Smooth muscle cell of the brain vasculature (primary cell): ENCODE results near the gene CNOT4.

ENCODE experiments used
- DNase-seq: peaks from one replicate; pipeline ENCODE4 v3.0.0-alpha.2; 2012; ENCODE audit warnings: low read depth, low spot score

CNOT4 gene

DNA sequence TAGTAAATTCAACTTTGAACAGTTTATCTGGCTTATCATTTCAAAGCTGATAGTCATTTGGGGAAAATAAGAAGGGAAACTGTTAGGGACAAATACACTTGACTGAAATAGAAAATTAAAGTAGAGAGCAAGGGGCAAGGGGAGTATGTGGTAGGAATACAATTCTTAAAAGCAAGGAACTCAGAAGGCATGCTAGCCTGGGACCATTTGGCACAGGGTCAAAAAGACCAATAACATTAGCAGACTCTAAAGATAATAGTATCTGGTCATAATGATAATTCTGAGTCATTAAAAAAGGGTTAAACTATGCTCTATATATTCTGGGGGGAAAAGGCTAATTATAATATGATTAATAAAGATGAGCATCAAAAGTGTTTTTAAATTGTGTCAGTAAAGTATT, 112.2 kb downstream of the CNOT4 start:
- no peak for DNase-seq

DNA sequence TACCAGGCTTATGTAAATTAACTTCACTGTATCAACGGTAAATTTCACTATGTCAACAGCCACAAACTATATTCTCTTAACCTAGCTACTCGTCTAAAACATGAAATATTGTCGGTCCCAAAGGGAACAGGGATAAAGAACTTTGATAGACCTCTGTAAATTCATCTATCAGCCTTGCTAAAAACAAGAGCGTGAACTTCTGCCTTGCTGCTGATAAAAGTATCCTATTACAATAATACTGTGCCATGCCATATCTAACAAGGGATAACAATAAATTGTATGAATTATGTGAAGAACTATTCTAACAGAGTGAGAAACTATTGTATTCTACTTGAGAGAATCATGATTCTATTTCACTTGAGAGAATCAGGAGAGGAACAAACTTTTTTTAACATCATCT, 117.2 kb downstream of the CNOT4 start:
- no peak for DNase-seq

DNA sequence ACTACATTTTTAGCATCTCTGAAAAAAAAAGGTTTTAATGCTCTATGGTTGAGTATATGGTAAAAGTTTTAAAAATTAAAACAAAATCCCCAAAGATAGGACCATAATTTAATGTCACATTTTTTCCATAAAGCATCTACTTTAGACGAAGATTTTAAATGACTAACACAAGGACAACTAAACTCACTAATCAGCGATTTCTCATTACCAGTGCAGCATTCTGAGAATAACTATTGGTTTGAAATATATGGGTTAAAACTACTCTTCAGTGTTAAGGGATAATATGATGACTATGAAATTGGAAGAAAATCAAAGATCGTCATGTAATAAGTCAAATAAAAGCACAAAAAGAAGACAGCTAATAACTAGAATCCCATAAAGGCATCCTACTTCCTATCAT, 118.4 kb downstream of the CNOT4 start:
- DNase-seq, result no peak

DNA sequence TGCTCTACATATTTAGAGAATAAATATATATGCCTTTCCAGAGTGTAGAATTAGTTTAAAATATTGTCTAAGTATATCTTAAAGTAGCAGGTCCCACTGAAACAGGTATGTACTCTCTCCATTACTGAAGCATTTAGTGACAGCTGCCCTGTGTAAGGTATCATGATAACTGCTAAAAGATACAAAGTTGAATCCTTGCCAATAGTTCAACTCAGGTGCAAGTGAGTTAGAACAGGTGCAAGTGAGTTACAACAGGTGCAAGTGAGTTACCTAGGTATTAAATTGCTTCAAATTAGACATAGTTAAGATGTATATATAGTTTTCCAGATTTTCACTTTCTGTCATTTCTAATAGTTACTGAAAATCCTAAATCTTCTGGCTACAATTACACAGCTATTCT, 119.1 kb downstream of the CNOT4 start:
- DNase-seq, result no peak

DNA sequence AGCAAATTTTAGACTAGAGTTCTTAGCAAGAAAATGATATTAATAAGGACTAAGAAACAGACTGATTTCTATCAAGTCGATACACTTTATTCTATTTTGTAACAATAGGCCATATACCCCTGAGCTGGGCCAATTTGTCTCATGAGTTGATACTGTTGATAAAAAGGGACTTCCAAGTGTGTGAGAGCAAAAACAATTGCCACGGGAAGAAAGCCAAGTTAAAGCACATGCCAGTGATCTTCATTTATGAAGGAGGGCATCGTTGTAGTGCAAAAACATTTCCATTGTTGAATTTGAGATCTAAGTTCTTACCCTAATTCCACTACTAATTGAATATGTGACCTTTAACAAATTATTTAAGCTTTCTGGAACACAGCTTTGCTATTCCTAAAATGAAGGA, 119.9 kb downstream of the CNOT4 start:
- no peak for DNase-seq

DNA sequence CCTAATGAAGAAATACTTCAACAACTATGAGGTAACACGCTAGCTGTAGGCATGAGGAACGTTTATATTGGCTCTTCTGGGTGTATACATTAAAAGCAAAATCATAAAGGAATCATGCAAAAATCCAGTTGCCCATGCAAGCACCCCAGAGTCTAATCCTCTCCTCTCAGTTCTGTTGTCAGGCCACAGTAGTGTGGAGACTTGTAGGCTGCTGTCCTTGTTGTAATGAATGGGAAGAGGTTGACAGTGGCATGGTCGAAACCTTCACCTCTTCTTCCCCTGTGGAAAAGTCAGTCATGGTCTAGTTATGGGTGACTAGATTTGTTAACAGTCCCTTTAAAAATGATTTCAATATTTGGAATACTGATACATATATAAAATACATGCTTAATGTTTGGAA, 121.3 kb downstream of the CNOT4 start:
- DNase-seq, result no peak

DNA sequence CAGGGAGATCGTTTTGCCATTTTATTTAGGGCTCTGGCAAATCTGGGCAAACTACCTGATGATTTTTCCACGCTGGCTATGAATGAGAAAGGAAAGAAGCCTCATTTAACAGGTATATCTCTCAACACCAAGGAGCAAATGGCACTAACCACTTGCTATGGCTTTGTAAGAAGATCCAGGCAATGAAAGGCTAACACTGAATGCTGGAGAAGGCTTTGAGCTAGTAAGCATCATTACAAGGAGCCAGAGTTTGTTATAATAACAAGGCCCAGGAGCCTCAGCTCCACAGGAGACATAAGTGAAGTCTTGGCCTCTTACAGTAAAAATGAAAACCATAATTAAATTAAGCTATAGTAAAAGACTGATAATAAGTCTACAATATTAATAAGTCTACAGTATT, 123.1 kb downstream of the CNOT4 start:
- peak; percentile 4 for DNase-seq

DNA sequence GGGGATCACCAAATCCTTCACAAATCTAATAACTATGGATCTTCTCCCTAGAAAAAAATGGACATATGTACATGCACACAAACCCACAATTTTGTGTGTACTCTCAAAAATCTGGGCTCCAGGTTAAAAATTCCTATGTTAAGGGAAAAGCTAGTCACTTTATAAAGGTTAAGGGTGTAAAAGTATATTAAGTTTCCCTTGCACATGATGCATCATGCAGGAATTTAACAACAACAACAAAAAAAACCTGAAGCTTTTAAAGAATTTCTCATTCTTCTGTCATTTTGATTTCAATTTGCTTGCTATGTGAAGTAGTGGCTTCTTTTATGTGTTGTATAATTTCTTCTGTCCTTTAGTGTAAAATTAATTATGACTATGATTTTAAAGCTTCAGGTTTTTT, 123.7 kb downstream of the CNOT4 start:
- DNase-seq, result no peak

DNA sequence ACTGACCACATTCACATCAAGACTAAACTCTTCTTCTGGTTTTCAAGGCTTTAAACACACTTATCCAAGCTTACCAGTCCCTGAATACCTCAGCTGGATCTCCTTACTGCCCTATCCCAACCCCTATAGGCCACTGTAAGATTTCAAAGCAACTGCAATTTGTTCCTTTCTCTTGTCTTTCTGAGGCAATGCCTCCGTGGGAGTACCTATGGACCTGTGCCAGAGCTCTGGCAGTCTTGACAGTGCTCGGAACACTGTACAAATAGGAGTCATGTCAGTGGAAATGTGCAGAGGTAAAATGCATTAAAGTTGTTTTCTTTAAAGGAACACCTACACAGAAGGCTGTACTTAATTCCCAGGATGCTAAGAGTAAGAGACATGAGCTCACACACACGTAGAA, 124.7 kb downstream of the CNOT4 start:
- peak; percentile 2 for DNase-seq

DNA sequence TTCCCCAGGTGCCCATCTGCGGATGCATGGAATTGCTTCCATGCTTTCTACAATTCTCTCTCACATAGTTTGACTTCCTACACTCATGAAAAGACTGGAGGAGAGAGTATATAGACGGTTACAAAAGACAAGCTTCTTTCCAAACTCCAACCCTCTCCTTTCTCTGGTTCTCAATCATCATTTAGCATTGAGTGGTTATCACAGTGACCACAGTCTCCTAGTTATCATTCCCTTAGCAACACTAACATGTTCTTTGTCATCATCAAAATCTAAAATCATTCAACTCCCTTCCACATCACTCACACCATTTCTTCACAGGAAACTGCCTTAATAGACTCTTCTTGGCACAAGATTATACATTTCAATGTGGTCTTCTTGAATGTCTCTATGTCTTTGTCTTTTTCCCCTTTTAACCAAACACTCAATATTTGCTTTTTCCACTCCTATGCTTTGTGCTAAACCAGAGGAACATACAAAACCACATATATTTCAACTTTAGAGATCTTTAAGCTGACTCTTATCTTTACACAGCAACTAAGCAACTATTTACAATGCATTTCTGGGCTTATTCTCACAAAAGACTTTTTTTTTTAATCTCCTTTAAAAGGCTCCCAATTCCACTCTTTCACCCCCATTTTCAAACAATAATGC, 126.3 kb downstream of the CNOT4 start:
- no peak for DNase-seq

DNA sequence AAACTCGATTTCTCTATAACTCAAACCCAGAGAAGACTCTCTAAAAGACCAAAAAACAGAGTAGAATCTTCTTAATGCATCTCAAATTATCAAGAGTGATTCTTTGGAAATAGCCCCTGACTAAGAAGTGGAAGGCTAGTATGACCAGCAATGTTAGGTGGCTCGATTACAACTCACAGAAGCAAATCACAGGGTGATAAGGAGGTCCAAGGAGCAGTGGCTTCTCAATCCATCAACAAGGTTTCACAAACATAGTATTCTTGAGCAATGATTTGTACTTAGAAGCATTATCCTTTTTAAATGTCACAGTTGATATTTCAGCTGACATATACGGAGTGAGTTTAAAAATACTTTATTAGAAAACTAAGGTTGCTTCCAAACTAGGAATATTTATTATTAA, 127.7 kb downstream of the CNOT4 start:
- no peak for DNase-seq

DNA sequence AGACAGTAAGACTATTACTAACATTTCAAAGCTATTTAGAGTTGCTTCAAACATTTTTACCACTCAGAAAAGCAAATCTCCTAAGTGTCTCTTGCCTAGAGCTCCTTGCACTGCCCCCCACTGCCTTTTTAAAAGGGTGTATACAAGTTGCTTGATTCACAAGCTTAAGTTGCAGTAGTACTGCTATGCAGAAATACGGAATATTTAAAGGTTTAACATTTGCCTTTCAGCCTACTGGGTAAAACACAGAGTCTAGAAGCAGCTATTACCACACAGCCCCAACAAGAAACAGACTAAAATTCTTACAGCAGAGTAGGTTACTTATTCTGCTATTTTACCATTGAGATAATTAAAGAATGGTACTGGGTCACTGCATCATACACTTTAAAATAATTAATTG, 128.5 kb downstream of the CNOT4 start:
- DNase-seq, result no peak

DNA sequence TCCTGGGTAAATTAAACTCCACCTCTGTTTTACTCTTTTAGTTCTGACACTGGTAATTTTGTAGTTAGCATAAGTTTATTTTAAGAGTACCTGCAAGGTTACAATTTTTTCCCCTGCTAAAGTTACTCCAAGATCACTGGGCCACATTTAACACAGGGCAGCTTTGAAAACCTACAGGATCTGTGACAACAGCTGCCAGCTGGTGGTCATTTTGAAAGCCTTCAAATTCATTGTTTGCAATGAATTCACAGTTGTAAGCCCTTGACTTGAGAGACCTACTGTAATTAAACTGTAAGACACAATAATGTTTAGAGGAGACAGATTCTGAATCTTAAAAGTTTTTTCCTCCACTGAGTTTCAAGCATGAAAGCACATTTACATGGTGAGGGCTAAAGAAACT, 129.6 kb downstream of the CNOT4 start:
- DNase-seq, result no peak

DNA sequence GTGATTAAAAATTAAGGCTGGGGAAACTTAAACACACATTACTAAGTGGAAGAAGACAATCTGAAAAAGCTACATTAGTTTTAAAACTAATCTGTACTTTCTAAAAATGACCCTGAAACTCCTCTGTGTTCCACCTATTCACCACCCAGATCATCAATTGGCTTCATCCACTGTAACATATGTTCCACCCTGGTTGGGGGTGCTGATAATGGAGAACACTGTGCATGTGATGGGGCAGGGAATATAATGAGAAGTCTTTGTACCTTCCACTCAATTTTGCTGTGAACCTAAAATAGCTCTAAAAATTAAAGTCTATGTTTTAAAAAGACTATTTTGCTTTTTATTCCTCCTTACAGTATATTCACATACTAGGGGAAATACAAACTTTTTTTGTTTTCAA, 132.7 kb downstream of the CNOT4 start:
- DNase-seq, result no peak

DNA sequence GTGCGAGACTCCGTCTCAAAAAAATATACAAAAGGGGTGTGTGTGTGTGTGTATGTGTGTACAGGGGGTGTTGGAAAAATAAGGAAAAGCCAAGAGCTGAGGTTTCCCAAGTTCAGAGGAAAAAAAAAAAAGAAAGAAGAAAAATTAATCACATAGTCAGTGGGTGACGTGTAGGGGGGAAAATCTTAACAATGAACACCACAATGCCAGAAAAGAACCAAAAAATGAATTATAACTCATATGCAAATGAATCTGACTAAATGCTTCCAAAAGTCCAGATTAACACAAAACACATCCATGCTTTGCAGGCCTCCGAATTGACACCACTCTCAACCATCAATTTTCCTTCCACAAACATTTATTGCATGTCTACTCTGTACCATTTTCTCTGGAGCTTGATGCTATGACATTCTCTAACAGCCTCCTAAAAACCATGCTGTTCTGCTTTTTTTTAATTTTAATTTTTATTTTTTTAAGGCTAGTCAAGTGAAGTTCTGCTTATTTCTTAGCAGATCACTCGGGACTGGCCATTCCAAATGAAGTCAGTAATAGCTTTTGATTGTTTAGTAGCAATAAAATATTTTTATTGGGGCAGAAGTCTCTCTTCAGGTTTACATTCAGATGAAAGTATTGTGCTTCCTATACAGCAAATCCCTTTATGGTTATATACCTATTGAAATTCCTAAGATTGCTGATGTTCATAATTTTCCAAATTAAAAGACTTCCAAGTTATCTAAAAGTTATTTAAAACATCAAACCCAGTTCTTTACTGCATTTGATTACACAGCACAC, 133.8 kb downstream of the CNOT4 start:
- DNase-seq, result no peak

DNA sequence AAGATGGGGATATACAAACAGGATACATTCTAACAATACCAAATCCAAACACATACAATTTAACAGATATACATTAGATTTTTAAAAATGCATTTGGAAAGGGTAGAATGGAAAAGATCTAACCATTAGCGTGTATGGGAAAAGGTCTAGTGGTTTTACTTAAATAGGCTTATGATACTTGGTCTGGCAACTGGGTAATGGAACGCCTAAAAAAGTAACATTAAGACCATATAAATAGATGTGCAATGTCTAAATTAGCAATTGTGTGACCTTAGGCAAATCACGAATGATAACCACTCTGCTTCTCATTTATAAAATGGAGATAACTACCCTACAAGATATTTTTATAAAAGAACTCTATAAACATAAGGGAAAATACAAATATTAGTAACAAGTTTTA, 135.2 kb downstream of the CNOT4 start:
- DNase-seq, result no peak

DNA sequence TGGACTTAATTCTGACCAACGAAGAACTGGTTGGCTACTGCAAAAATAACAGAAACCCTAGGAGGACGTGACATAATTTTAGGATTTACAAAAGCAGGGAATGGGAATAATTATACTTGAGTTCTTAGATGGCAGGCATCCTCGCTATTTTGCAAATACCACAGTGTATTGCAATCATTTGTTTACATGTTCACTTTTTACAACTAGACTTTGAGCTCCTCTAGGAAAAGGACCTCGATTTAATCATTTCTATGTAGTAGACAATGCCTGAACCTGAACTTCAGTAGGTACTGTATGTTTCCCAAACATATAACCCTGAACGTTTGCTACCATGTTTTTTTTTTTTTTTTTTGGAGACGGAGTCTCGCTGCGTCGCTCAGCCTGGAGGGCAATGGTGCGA, 137.7 kb downstream of the CNOT4 start:
- no peak for DNase-seq

DNA sequence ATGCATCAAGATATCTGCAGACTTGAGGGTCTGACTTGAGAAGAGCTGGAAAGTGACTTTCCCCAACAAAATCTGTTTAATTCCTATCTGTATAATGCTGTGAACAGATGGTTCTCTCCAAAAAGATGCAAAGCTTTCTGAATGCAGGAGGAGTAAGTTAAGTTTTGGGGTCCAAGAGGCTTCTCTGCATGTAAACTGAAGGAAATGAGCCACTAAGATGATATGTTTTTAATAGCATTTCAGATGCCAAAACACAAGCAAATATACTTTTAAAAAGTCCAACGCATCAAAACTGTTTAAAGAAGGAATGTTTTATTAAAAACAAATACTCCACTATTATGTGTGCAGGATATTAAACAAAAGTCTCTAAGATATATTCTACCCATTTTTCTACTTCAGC, 139.2 kb downstream of the CNOT4 start:
- DNase-seq, result no peak

DNA sequence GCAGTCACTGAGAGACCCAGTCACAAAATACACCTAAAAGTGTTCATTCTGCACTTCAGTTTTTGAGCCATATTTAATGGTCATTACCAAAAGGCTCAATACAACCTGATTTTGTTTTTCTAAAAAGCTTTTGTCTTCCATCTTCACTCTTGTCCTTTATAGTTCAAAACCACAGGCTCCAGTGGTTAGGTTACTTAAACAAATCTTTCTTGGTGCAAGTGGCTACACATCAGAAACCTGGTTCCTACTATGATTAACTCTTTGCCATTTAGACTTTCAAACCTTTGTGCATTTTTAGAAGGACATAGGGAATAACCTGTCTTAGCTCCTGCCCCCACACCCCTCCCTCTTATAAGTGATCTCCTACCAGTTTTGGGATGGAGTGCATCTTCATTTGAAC, 140.5 kb downstream of the CNOT4 start:
- DNase-seq, result no peak

DNA sequence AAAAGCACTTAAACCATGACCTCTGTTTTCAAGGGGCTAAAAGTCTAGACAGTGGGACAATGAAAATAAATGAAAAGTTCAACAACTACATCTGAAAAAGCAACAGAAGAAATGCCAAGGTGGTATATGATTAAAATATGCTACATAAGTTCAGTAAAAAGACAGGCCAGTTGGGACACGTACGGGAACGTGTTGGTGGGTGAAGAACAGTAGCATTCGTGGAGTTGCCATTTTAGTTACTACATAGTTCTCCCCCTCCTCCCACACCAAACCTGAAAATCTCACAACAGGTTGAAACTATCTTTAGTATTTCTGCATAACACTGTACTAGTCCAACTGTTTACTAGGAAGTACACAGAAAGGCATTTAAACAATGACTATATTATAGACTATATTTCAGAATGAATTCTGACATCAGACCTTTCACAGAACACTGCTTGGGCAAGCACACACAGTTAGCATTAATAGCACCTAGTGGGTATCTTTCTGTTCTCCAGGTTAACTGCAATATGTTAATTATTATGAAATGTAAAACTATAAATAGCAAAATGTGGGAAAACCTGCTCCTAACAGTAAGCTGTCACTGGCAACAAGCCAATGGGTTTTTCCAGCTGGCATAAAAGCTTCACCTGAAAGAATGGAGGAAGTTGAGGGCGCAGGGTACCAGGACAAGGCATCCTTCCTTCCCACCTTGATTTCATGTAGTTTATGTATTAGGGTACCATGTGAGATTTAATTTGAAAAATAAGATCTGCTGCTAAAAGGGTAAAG, 141.3 kb downstream of the CNOT4 start:
- DNase-seq, result no peak

DNA sequence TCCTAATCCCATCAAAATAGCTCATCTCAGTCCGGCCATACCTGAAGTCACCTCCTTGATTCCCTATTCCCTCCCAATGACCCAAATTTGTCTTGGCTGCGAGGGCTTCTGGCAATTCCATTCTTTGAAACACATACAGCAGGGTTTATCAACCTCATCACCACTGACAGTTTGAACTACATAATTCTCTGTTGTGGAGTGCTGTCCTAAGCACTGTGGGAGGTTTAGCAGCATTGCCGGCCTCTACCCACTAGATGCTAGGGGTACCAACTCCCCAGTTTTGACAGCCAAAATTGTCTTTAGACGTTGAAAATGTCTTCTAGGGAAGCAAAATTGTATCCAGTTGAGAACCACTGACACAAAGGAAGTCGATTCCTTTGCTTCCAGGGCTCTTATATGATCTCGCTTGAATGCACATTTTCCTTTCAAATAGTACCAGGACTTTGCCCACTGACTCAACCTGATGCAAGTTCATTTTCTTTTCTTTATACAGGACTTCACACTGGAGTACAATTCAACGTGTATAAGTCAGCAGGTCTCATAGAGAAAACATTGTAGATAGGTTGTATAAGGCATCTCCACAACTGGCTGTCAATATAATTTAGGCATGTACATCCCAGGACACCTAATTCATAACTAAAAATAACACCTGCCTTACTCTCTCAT, 142.9 kb downstream of the CNOT4 start:
- DNase-seq, result no peak

DNA sequence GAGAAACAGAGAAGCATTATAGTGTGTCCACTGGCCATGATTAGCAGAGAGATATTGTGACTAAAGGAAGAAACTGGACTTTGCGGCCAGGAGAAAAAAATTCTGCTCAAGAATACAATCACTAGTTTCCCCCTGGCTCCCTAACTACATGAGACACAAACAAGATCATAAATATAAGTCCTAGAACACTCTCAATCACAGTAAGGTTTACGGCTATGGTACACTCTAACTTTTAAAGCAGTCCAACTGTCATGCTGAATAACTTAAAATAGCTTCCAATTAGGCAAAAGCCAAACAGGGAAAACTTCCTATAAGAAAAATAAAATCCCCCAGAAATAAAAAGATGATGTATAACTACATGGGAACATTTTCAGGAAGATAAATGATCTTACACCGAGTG, 144.2 kb downstream of the CNOT4 start:
- DNase-seq, result no peak
